HG03460 (cell line): ENCODE results near the gene GPRIN1.

ENCODE experiments used
- ATAC-seq: cut with Tn5 transposase; IDR thresholded peaks from one replicate; pipeline ENCODE4 v1.9.1; 2021; ENCODE audit not compliant: unreplicated experiment

Gene GPRIN1

GRCh38 chr5:176643491-176644219, 33.7 kb upstream of the GPRIN1 start:
- ATAC-seq = no peak

GRCh38 chr5:176642675-176643490, 32.9 kb upstream of the GPRIN1 start:
- ATAC-seq = no peak

GRCh38 chr5:176640616-176641015, 30.7 kb upstream of the GPRIN1 start:
- no peak for ATAC-seq

- ATAC-seq = no peak
These were observed 30.0 kb upstream of the GPRIN1 start for GRCh38 chr5:176639981-176640380.

GRCh38 chr5:176639208-176639607, 29.3 kb upstream of the GPRIN1 start:
- ATAC-seq = no peak

GRCh38 chr5:176638437-176638836, 28.5 kb upstream of the GPRIN1 start:
- ATAC-seq = no peak

- no peak for ATAC-seq
These were observed 27.6 kb upstream of the GPRIN1 start for GRCh38 chr5:176637556-176637955.

- ATAC-seq = no peak
These were observed 26.5 kb upstream of the GPRIN1 start for GRCh38 chr5:176636426-176636825.

GRCh38 chr5:176633598-176633997, 23.6 kb upstream of the GPRIN1 start:
- no peak for ATAC-seq

GRCh38 chr5:176632745-176633144, 22.8 kb upstream of the GPRIN1 start:
- ATAC-seq = no peak

- ATAC-seq = no peak
These were observed 21.6 kb upstream of the GPRIN1 start for GRCh38 chr5:176631383-176632200.

- ATAC-seq = no peak
These were observed 20.8 kb upstream of the GPRIN1 start for GRCh38 chr5:176630681-176631222.

- no peak for ATAC-seq
These were observed 20.1 kb upstream of the GPRIN1 start, which contains the start of the genes EIF4E1B and SNCB for GRCh38 chr5:176629853-176630680. EIF4E1B (plus strand) TSS chr5:176630675; CDS start chr5:176642788, 12,113 bp downstream. SNCB (minus strand) TSS chr5:176630534; CDS start chr5:176629654, 880 bp downstream.

GRCh38 chr5:176629317-176629852, 19.4 kb upstream of the GPRIN1 start:
- ATAC-seq = no peak

GRCh38 chr5:176628406-176629228, 18.7 kb upstream of the GPRIN1 start:
- no peak for ATAC-seq

GRCh38 chr5:176627582-176627981, 17.6 kb upstream of the GPRIN1 start:
- ATAC-seq = no peak

- ATAC-seq = no peak
These were observed 16.9 kb upstream of the GPRIN1 start for GRCh38 chr5:176626876-176627236.

- ATAC-seq = no peak
These were observed 16.3 kb upstream of the GPRIN1 start for GRCh38 chr5:176625966-176626875.
